K562 (cell line): ENCODE measurements around the gene WASHC4. TPM values are rescaled to one million over a fixed set of nuclear protein-coding genes. Genes with fewer than 3 reads are reported as not detected.

Source experiments
- E2F4 ChIP-seq: sonication (generic); formaldehyde crosslinking; IDR thresholded peaks from 2 replicates; pipeline ENCODE4 v1.8.0; 2022; ENCODE audit warnings: mild to moderate bottlenecking, low read depth, missing genetic modification reagents
- EP400 ChIP-seq: fragments of 450-650 bp; IDR thresholded peaks from 2 replicates; pipeline ENCODE4 v1.6.1; 2017; ENCODE audit warnings: antibody characterized with exemption, mild to moderate bottlenecking, moderate library complexity
- FOXJ3 ChIP-seq: sonication (generic); formaldehyde crosslinking; IDR thresholded peaks from 2 replicates; pipeline ENCODE4 v1.4.0; 2020; ENCODE audit warnings: mild to moderate bottlenecking, missing genetic modification reagents
- IRF2 ChIP-seq: sonication (generic); formaldehyde crosslinking; IDR thresholded peaks from 2 replicates; pipeline ENCODE4 v1.8.1; 2022; ENCODE audit warnings: mild to moderate bottlenecking, missing genetic modification reagents
- KDM5B ChIP-seq: fragments of 200-600 bp; sonication (generic); IDR thresholded peaks from 2 replicates; pipeline ENCODE4 v1.6.1; 2012; ENCODE audit warnings: low read depth, mild to moderate bottlenecking, moderate library complexity, low read length, control low read depth, inconsistent platforms; ENCODE audit not compliant: insufficient replicate concordance
- NCOA2 ChIP-seq, 2 experiments: fragments of 450-650 bp; IDR thresholded peaks; 2 replicates each; pipeline ENCODE4 v1.6.1; 2018; ENCODE audit warnings: mild to moderate bottlenecking in 2 of 2, moderate library complexity in 1 of 2; ENCODE audit not compliant: partially characterized antibody in 2 of 2
- PYGO2 ChIP-seq: fragments of 450-650 bp; IDR thresholded peaks from 2 replicates; pipeline ENCODE4 v1.6.1; 2016; ENCODE audit warnings: mild to moderate bottlenecking, missing genetic modification characterization, moderate library complexity, missing compliant biosample characterization
- RFX7 ChIP-seq: fragments of 250-450 bp; sonication (Bioruptor Pico); IDR thresholded peaks from 2 replicates; pipeline ENCODE4 v1.5.1; 2021; ENCODE audit warnings: mild to moderate bottlenecking
- SNRNP70 ChIP-seq: fragments of 200-400 bp; formaldehyde crosslinking; optimal IDR thresholded peaks from 2 replicates; pipeline ENCODE3; 2017; ENCODE audit warnings: low read depth, low read length
- STAT5B ChIP-seq: fragments of 250-450 bp; sonication (Bioruptor Pico); IDR thresholded peaks from 2 replicates; pipeline ENCODE4 v1.8.0; 2021; ENCODE audit warnings: mild to moderate bottlenecking, inconsistent platforms
- ZNF282 ChIP-seq: sonication (generic); formaldehyde crosslinking; IDR thresholded peaks from 2 replicates; pipeline ENCODE4 v1.8.1; 2023; ENCODE audit warnings: missing genetic modification reagents
- polyA plus RNA-seq, 8 experiments: library from polyadenylated mRNA; depleted of rRNA in 4 of 8; stranded (reverse) in 5 of 8; unstranded in 3 of 8; fragments of >200 nt; fragmentation: Nextera tagmentation in 2 of 8; fragmentation: Illumina TruSeq in 1 of 8; extraction: Ambion mirVana in 2 of 8; extraction: Trizol in 1 of 8; gene quantifications; 2 replicates each; pipeline versions ENCODE4 v1.2.1 to v1.2.3, GENCODE V29; 2011 to 2014; ENCODE audit warnings: inconsistent platforms in 1 of 8, missing spikeins in 1 of 8
- total RNA-seq, 7 experiments: library from RNA; depleted of rRNA in 6 of 7; stranded (reverse); fragments of >200 nt in 6 of 7; fragmentation: Illumina TruSeq in 2 of 7; extraction: Trizol in 2 of 7; gene quantifications; 2 replicates each; pipeline versions ENCODE4 v1.2.1 to v1.2.3, GENCODE V29; 2011 to 2021; ENCODE audit warnings: low replicate concordance in 1 of 7
- TF ChIP-seq, protein P1 (sequence below): sonication (generic); formaldehyde crosslinking; IDR thresholded peaks from 2 replicates; pipeline ENCODE4 v1.8.0; 2022; ENCODE audit warnings: mild to moderate bottlenecking, missing genetic modification reagents, borderline replicate concordance
- TF ChIP-seq, protein P2 (sequence below): fragments of 450-650 bp; IDR thresholded peaks from 2 replicates; pipeline ENCODE4 v1.6.1; 2017; ENCODE audit warnings: antibody characterized with exemption, mild to moderate bottlenecking
- TF ChIP-seq, protein P3 (sequence below): fragments of 450-650 bp; IDR thresholded peaks from 2 replicates; pipeline ENCODE4 v1.6.1; 2018; ENCODE audit not compliant: partially characterized antibody
- TF ChIP-seq, protein P4 (sequence below), 2 experiments: fragments of 450-650 bp in 1 of 2; sonication (generic) in 1 of 2; formaldehyde crosslinking in 1 of 2; IDR thresholded peaks in 1 of 2; conservative IDR thresholded peaks in 1 of 2; 2 replicates each; pipeline versions ENCODE4 v1.6.1 to v1.8.1; 2016 to 2023; ENCODE audit warnings: mild to moderate bottlenecking in 2 of 2, moderate library complexity in 2 of 2, inconsistent platforms in 1 of 2, missing genetic modification reagents in 1 of 2

The WASHC4 gene
- total and polyA plus RNA-seq, 9 of the 15 experiments (the other 6 are each of a cell fraction or from before 2014, with no cell fraction given), result 12.5 to 38.5 (median 21.3) TPM

DNA sequence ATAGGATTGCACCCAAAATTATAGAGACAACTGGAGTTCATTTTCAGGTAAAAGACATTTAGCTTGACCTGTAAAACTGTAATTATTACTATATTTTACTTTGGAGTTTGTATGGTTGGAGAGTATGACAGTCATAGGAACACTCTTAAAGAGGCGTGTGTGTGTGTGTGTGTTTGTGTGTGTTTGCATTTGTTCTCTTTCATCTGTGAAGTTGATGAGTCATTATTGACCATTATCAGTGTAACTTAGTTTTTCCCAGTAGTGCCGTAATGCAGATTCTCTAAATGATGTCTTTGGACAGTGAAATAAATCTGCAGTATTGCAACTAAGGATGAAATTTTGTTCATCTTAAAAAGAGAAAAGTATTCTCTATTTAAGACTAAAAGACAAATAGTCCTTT is 13.0 kb downstream of the WASHC4 start (continued):
- TF ChIP-seq STAT5B (CRISPR knock-in tag) (no peak), EP400 (no peak), RFX7 (CRISPR knock-in tag) (no peak), ZNF282 (CRISPR knock-in tag) (no peak), E2F4 (CRISPR knock-in tag) (no peak), FOXJ3 (CRISPR knock-in tag) (no peak), PYGO2 (no peak), KDM5B (no peak), SNRNP70 (no peak), IRF2 (CRISPR knock-in tag) (no peak), NCOA2 (IDR thresholded peaks at IDR 0.05; ENCODE audit: partially characterized antibody in 2 of 2) (no peak)
- TF ChIP-seq, protein P1, sequence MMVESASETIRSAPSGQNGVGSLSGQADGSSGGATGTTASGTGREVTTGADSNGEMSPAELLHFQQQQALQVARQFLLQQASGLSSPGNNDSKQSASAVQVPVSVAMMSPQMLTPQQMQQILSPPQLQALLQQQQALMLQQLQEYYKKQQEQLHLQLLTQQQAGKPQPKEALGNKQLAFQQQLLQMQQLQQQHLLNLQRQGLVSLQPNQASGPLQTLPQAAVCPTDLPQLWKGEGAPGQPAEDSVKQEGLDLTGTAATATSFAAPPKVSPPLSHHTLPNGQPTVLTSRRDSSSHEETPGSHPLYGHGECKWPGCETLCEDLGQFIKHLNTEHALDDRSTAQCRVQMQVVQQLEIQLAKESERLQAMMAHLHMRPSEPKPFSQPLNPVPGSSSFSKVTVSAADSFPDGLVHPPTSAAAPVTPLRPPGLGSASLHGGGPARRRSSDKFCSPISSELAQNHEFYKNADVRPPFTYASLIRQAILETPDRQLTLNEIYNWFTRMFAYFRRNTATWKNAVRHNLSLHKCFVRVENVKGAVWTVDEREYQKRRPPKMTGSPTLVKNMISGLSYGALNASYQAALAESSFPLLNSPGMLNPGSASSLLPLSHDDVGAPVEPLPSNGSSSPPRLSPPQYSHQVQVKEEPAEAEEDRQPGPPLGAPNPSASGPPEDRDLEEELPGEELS, result no peak
- TF ChIP-seq, protein P2, sequence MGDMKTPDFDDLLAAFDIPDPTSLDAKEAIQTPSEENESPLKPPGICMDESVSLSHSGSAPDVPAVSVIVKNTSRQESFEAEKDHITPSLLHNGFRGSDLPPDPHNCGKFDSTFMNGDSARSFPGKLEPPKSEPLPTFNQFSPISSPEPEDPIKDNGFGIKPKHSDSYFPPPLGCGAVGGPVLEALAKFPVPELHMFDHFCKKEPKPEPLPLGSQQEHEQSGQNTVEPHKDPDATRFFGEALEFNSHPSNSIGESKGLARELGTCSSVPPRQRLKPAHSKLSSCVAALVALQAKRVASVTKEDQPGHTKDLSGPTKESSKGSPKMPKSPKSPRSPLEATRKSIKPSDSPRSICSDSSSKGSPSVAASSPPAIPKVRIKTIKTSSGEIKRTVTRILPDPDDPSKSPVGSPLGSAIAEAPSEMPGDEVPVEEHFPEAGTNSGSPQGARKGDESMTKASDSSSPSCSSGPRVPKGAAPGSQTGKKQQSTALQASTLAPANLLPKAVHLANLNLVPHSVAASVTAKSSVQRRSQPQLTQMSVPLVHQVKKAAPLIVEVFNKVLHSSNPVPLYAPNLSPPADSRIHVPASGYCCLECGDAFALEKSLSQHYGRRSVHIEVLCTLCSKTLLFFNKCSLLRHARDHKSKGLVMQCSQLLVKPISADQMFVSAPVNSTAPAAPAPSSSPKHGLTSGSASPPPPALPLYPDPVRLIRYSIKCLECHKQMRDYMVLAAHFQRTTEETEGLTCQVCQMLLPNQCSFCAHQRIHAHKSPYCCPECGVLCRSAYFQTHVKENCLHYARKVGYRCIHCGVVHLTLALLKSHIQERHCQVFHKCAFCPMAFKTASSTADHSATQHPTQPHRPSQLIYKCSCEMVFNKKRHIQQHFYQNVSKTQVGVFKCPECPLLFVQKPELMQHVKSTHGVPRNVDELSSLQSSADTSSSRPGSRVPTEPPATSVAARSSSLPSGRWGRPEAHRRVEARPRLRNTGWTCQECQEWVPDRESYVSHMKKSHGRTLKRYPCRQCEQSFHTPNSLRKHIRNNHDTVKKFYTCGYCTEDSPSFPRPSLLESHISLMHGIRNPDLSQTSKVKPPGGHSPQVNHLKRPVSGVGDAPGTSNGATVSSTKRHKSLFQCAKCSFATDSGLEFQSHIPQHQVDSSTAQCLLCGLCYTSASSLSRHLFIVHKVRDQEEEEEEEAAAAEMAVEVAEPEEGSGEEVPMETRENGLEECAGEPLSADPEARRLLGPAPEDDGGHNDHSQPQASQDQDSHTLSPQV, result no peak
- TF ChIP-seq, protein P3, sequence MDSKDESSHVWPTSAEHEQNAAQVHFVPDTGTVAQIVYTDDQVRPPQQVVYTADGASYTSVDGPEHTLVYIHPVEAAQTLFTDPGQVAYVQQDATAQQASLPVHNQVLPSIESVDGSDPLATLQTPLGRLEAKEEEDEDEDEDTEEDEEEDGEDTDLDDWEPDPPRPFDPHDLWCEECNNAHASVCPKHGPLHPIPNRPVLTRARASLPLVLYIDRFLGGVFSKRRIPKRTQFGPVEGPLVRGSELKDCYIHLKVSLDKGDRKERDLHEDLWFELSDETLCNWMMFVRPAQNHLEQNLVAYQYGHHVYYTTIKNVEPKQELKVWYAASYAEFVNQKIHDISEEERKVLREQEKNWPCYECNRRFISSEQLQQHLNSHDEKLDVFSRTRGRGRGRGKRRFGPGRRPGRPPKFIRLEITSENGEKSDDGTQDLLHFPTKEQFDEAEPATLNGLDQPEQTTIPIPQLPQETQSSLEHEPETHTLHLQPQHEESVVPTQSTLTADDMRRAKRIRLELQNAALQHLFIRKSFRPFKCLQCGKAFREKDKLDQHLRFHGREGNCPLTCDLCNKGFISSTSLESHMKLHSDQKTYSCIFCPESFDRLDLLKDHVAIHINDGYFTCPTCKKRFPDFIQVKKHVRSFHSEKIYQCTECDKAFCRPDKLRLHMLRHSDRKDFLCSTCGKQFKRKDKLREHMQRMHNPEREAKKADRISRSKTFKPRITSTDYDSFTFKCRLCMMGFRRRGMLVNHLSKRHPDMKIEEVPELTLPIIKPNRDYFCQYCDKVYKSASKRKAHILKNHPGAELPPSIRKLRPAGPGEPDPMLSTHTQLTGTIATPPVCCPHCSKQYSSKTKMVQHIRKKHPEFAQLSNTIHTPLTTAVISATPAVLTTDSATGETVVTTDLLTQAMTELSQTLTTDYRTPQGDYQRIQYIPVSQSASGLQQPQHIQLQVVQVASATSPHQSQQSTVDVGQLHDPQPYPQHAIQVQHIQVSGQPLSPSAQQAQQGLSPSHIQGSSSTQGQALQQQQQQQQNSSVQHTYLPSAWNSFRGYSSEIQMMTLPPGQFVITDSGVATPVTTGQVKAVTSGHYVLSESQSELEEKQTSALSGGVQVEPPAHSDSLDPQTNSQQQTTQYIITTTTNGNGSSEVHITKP, result no peak
- TF ChIP-seq, protein P4, sequence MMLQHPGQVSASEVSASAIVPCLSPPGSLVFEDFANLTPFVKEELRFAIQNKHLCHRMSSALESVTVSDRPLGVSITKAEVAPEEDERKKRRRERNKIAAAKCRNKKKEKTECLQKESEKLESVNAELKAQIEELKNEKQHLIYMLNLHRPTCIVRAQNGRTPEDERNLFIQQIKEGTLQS (IDR thresholded peaks at IDR 0.05), result peak; percentile 87
- TF ChIP-seq, protein P4 (CRISPR knock-in tag; conservative IDR thresholded peaks at IDR 0.05), result no peak
